Fibroblast of skin of right biceps (primary cell): ENCODE results near the gene SLC5A9.
"Not testable (repeated sequence)": the region's sequence is repeated elsewhere in the genome, so short reads cannot be mapped to it uniquely, and the experiment has no call there.

ENCODE experiments used
- DNase-seq: peaks from one replicate; pipeline ENCODE4 v3.0.0-alpha.2; 2013

The SLC5A9 gene

GRCh38 chr1:48246727-48247126, 24.2 kb downstream of the SLC5A9 start:
- DNase-seq: no peak

- DNase-seq: no peak
These were observed 25.8 kb downstream of the SLC5A9 start for GRCh38 chr1:48248356-48248755.

- no peak for DNase-seq
These were observed 27.4 kb downstream of the SLC5A9 start for GRCh38 chr1:48249868-48250267.

GRCh38 chr1:48250572-48250971, 28.1 kb downstream of the SLC5A9 start:
- DNase-seq: no peak

GRCh38 chr1:48251323-48251722, 28.8 kb downstream of the SLC5A9 start:
- no peak for DNase-seq

GRCh38 chr1:48251821-48252220, 29.3 kb downstream of the SLC5A9 start:
- DNase-seq: no peak

- no peak for DNase-seq
These were observed 31.7 kb downstream of the SLC5A9 start for GRCh38 chr1:48254254-48254653.

GRCh38 chr1:48258106-48258505, 35.6 kb downstream of the SLC5A9 start:
- no peak for DNase-seq

GRCh38 chr1:48261881-48262400, 39.4 kb downstream of the SLC5A9 start:
- DNase-seq: no peak

- DNase-seq: no peak
These were observed 40.5 kb downstream of the SLC5A9 start for GRCh38 chr1:48263041-48263440.

- DNase-seq: no peak
These were observed 44.1 kb downstream of the SLC5A9 start for GRCh38 chr1:48266576-48266975.

GRCh38 chr1:48277437-48277836, 54.9 kb downstream of the SLC5A9 start:
- not testable (repeated sequence) for DNase-seq

- DNase-seq: not testable (repeated sequence)
These were observed 59.8 kb downstream of the SLC5A9 start for GRCh38 chr1:48282329-48282728.

GRCh38 chr1:48284696-48285420, 62.3 kb downstream of the SLC5A9 start:
- not testable (repeated sequence) for DNase-seq

GRCh38 chr1:48285525-48285924, 63.0 kb downstream of the SLC5A9 start:
- no peak for DNase-seq

GRCh38 chr1:48291421-48291820, 68.9 kb downstream of the SLC5A9 start:
- DNase-seq: no peak

GRCh38 chr1:48292706-48293105, 70.2 kb downstream of the SLC5A9 start:
- no peak for DNase-seq

GRCh38 chr1:48294094-48294493, 71.6 kb downstream of the SLC5A9 start:
- DNase-seq: not testable (repeated sequence)

- DNase-seq: no peak
These were observed 72.1 kb downstream of the SLC5A9 start for GRCh38 chr1:48294656-48295055.
